Measurements from ENCODE around the gene MRPL49. TPM values are rescaled to one million over a fixed set of nuclear protein-coding genes. Genes with fewer than 3 reads are reported as not detected.
"Not testable (repeated sequence)": the region's sequence is repeated elsewhere in the genome, so short reads cannot be mapped to it uniquely, and the experiment has no call there.

MRPL49 gene
- polyA plus RNA-seq, 4 donors, result 56.2 to 65.2 (median 62.2) TPM

- DNase-seq (ENCODE audit: low read depth in 4 of 4, low spot score in 2 of 4), result no peak
These were observed 10.3 kb downstream of the MRPL49 start for GRCh38 chr11:65132238-65132987.

- DNase-seq (ENCODE audit: low read depth in 4 of 4, low spot score in 2 of 4), result no peak
These were observed 11.0 kb downstream of the MRPL49 start for GRCh38 chr11:65132988-65133700.

GRCh38 chr11:65133724-65134123 is 11.6 kb downstream of the MRPL49 start:
- no peak for DNase-seq (ENCODE audit: low read depth in 4 of 4, low spot score in 2 of 4)

- DNase-seq (ENCODE audit: low read depth in 4 of 4, low spot score in 2 of 4), result peak; percentile 84 to 97 (median 90)
These were observed 12.3 kb downstream of the MRPL49 start, which contains the start of gene SYVN1 for GRCh38 chr11:65134240-65134951. TSS of gene SYVN1 (minus strand) at chr11:65134519. CDS start at chr11:65133601, 918 bp downstream.

- DNase-seq (ENCODE audit: low read depth in 4 of 4, low spot score in 2 of 4), result peak in 3 of 4 donors; percentile 91 to 94 (median 92)
These were observed 13.0 kb downstream of the MRPL49 start for GRCh38 chr11:65134952-65135632.

GRCh38 chr11:65135633-65136145 is 13.6 kb downstream of the MRPL49 start:
- no peak for DNase-seq (ENCODE audit: low read depth in 4 of 4, low spot score in 2 of 4)

GRCh38 chr11:65136515-65137096 is 14.5 kb downstream of the MRPL49 start:
- DNase-seq (ENCODE audit: low read depth in 4 of 4, low spot score in 2 of 4), result no peak

GRCh38 chr11:65141896-65142494 is 19.9 kb downstream of the MRPL49 start:
- DNase-seq (ENCODE audit: low read depth in 4 of 4, low spot score in 2 of 4), result no peak

GRCh38 chr11:65147352-65148075 is 25.4 kb downstream of the MRPL49 start:
- DNase-seq (ENCODE audit: low read depth in 4 of 4, low spot score in 2 of 4), result no peak

GRCh38 chr11:65148657-65149056 is 26.5 kb downstream of the MRPL49 start:
- no peak for DNase-seq (ENCODE audit: low read depth in 4 of 4, low spot score in 2 of 4)

GRCh38 chr11:65150131-65150508 is 28.0 kb downstream of the MRPL49 start:
- not testable (repeated sequence) for DNase-seq (ENCODE audit: low read depth in 4 of 4, low spot score in 2 of 4)

GRCh38 chr11:65150509-65151299 is 28.6 kb downstream of the MRPL49 start:
- peak in 1 of 4 donors; percentile 26 for DNase-seq (ENCODE audit: low read depth in 4 of 4, low spot score in 2 of 4)

- DNase-seq (ENCODE audit: low read depth in 4 of 4, low spot score in 2 of 4), result no peak
These were observed 29.3 kb downstream of the MRPL49 start for GRCh38 chr11:65151331-65151899.

GRCh38 chr11:65152122-65152521 is 30.0 kb downstream of the MRPL49 start:
- no peak for DNase-seq (ENCODE audit: low read depth in 4 of 4, low spot score in 2 of 4)

GRCh38 chr11:65156256-65156655 is 34.1 kb downstream of the MRPL49 start:
- no peak for DNase-seq (ENCODE audit: low read depth in 4 of 4, low spot score in 2 of 4)

- no peak for DNase-seq (ENCODE audit: low read depth in 4 of 4, low spot score in 2 of 4)
These were observed 34.8 kb downstream of the MRPL49 start for GRCh38 chr11:65156926-65157325.

- no peak for DNase-seq (ENCODE audit: low read depth in 4 of 4, low spot score in 2 of 4)
These were observed 35.2 kb downstream of the MRPL49 start for GRCh38 chr11:65157336-65157735.

GRCh38 chr11:65159012-65159411 is 36.9 kb downstream of the MRPL49 start:
- no peak for DNase-seq (ENCODE audit: low read depth in 4 of 4, low spot score in 2 of 4)

All from left renal cortex interstitium (tissue), 4 donors.